ENCODE results near the gene BTBD18. TPM values are rescaled to one million over a fixed set of nuclear protein-coding genes. Genes with fewer than 3 reads are reported as not detected.

BTBD18 gene, protein sequence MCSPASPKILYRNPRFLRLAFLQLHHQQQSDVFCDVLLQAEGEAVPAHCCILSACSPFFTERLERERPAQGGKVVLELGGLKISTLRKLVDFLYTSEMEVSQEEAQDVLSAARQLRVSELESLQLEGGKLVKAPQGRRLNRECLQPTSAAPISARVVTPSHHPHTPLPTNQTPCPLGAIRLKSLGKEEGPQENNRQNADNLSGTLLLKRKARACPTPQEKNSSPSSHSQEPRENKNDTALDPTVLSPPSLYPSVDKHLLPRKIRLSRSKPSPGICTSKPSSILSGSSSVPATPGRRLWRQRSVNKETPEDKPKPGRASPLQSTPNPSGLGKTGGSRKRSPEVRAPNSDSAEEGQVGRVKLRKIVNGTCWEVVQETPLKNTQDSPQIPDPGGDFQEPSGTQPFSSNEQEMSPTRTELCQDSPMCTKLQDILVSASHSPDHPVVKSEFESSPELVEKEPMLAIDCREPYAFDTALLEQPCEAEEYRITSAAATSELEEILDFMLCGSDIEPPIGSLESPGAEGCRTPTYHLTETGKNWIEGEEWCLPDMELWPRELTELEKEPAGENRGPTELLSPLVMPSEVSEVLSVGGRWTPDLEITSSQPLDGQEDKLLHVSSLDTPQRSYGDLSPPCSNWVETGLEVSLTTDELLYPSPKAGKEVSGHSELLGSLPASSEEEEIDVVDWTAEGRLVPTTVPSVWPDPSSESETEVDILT
- total RNA-seq: not detected in 2 replicates

DNA sequence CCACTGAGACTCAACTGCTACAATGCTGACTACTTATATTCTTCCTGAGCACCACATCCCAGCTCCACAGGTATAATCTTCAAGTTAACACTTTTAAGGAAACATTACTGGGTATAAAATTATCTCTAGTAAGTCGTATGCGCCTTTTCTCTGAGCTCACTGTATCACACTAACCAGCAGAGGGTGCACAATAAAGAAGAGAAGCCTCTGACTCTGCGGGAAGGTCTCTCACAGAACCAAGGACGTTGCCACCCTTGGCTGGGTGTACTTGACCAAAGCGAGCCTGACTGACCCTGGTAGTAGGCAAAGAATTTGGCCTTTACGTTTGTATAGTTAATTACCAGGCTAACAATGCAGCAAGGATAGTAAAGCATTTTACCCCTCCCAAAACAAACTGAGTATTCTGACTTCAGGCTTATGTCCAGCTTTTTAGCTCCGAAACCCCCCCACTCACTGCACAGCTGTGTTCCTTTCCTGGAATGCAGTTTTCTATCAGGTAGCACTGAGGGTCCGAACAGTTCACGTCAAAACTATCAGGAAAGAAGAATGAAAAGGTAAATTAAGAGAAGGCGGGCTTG is at the start of gene BTBD18:
BTBD18 (minus strand) TSS at position 144 of the 578 bp plus-strand sequence. CDS start 631 bp downstream, outside the sequence.

DNA sequence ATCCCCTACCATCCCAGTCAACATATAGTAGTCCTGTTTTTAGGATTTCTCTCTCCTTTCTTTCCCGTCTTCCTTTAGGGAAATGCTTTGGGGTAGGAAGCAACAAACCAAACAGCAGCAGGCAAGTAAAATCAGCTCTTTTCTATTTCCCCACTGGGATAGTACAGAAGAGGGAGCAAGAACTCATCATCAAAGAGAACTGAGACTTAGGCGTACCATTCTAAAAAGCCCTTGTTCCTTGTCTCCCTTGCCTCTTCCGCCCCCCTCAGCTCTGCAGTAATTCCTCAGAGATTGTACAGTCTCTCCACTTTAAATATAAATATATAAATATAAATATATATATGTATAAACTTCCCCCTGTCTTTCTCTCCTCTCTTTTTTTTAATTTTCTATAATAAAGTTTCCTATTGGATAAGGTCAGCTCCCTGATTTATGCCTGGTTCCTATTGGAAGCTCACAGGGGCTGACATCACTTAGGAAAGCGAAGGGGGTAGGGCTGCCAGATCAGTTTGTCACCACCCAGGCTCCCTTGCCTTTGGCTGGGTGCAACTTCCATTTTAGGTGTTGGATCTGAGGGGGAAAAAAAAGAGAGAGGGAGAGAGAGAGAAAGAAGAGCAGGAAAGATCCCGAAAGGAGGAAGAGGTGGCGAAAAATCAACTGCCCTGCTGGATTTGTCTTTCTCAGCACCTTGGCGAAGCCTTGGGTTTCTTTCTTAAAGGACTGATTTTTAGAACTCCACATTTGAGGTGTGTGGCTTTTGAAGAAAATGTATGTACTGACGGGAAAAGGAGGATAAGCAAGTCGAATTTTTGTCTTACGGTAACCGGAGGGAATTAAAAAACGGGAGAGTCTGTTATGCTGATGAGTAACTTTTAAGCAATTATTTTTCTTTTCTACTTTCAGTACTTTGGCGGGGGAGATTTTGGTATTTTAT is 9.9 kb upstream of the BTBD18 start, which contains the start of gene CTNND1:
CTNND1 (plus strand) TSS at position 502 of the 934 bp plus-strand sequence. CDS start 29,677 bp downstream, outside the sequence.

DNA sequence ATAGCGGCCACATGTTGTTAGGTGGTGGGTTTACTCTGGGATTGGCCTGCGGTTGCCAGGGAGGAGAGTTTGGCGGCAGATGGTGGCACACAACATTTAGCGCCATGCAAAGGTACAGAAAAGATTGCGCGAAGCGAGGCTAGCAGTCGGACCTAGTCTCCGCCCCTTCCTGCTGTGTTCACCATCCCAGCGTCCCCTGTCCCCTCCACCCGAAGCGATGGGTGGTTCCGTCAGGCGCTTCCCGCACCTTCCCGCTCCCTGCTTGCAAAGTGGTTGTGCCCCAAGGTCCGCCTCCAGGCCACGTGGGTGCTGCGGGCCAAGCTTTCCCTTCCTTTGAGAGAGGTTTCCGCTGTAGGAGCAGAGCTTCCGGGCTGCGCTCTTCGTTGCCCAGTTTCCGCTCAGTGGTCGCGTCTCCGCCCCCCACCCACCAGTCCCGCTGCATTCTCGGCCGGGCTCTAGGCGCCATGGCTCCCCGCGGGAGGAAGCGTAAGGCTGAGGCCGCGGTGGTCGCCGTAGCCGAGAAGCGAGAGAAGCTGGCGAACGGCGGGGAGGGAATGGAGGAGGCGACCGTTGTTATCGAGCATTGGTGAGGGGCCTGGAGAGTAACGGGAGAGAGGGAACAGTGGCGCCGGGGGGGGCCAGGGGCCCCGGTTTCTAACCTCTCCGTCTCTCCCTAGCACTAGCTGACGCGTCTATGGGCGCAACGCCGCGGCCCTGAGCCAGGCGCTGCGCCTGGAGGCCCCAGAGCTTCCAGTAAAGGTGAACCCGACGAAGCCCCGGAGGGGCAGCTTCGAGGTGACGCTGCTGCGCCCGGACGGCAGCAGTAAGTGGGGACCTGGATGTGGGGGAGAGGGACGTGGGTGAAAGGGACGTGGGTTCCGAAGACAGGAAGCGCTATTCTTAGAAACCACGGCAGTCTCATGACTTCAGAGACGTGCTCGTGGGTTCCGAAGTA is 10.2 kb downstream of the BTBD18 start, which contains the start of gene SELENOH:
SELENOH (plus strand) TSS at position 360 of the 955 bp plus-strand sequence; CDS start at position 465, 105 bp downstream.

DNA sequence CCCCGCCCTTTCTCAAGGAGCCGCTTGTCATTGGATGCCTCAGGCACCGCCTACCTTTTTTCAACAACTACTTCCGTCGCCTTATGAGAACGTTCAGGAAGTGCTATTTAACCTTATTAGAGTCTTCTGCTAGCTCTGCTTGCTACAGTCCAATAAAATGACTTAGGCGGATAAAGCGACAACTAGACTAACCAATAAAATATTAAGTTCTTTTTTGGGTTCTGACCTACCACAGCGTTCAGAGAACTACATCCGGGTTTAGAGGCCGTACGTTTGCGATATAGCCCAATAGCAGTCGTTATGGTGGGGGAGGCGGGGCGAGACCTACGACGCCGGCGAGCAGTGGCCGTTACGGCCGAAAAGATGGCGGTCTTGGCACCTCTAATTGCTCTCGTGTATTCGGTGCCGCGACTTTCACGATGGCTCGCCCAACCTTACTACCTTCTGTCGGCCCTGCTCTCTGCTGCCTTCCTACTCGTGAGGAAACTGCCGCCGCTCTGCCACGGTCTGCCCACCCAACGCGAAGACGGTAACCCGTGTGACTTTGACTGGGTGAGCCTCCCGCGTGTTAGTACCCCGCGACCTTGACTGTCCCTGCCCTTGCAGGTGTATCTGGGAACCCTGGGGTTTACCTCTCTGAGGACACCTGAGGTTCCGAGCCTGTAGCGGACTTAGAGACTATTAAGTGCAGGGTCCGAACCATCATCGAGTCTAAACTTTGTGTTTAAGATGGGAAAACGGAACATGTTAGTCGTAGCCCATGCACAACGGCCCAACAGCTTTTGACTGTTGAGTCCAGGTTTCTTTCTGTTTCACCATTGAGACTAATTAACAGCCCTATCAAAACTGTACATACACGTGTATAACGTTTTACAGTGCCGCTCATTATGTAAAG is 39.1 kb downstream of the BTBD18 start, which contains the start of gene TMX2:
TMX2 (plus strand) TSS at position 338 of the 895 bp plus-strand sequence; CDS start at position 364, 26 bp downstream.

DNA sequence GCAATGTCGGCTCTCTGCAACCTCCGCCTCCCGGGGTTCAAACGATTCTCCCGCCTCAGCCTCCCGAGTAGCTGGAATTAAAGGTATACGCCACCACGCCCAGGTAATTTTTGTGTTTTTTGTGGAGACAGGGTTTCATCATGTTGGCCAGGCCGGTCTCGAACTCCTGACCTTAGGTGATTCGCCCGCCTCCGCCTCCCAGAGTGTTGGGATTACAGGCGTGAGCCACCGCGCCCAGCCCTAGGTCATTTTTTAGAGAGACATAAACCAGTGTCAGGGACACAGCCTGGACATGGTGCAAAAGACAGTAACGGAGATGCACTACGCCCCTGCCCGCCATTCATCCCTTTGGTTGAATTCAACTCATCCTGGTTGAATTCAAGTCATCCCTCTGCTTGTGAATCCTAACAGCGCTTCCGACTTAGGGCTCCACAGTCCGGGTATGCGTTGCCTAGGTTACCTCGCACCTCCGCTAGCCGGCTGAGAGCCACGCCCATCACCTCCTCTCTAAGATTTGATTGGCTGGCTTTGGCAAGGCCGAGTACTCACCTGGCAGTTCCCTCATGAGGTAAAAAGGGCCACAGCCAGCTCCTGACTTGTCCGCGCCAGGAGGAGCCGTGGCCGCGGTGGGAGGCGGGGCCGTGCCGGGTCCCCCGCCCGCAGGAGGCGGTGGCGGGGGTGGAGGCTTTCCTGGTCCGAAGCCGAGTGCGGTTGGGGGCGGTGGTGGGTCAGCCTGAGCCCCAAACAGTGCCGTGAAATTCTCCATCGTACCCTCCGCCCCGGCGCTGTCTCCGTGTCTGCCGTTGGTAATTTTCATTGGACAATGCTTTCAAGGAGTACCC is 40.0 kb downstream of the BTBD18 start, which contains the start of gene MED19:
MED19 (minus strand) TSS at position 802 of the 842 bp plus-strand sequence; CDS start at position 766, 36 bp downstream.

Other genes with a start within 250 kb of the BTBD18 start
- 5.7 and 10.0 TPM in 2 replicates for gene SLC43A1, start 236.1 kb downstream of the BTBD18 start, total RNA-seq
- gene TIMM10, start 221.1 kb downstream of the BTBD18 start, total RNA-seq: 78.7 and 125 TPM in 2 replicates
- gene SMTNL1, start 214.2 kb downstream of the BTBD18 start, total RNA-seq: not detected in 2 replicates
- gene UBE2L6, start 184.1 kb downstream of the BTBD18 start, total RNA-seq: 31.6 and 47.7 TPM in 2 replicates
- gene SERPING1, start 154.1 kb downstream of the BTBD18 start, total RNA-seq: 17.4 and 25.5 TPM in 2 replicates
- 0.08 TPM in 1 of 2 replicates, not detected in the other for gene YPEL4, start 101.9 kb downstream of the BTBD18 start, total RNA-seq
- gene CLP1, start 94.1 kb downstream of the BTBD18 start, total RNA-seq: 13.7 and 22.4 TPM in 2 replicates
- gene ZDHHC5, start 83.7 kb downstream of the BTBD18 start, total RNA-seq: 39.4 and 48.3 TPM in 2 replicates
- gene MED19, start 39.6 kb downstream of the BTBD18 start, total RNA-seq: 17.2 and 19.6 TPM in 2 replicates
- 51.1 and 68.6 TPM in 2 replicates for gene TMX2, start 39.2 kb downstream of the BTBD18 start, total RNA-seq
- gene SELENOH, start 10.3 kb downstream of the BTBD18 start, total RNA-seq: 161 and 188 TPM in 2 replicates
- 76.0 and 84.1 TPM in 2 replicates for gene CTNND1, start 10.0 kb upstream of the BTBD18 start, total RNA-seq

Data from hair follicular keratinocyte (primary cell).